Activated naive CD4-positive, alpha-beta T cell treated with anti-CD3 and anti-CD28 coated beads for 36 hours (primary cell): Measurements from ENCODE around the gene IRX6. TPM values are rescaled to one million over a fixed set of nuclear protein-coding genes. Genes with fewer than 3 reads are reported as not detected.

Source experiments
- CTCF ChIA-PET: fragments of 350-600 bp; sonication (Branson Sonifier 250); formaldehyde crosslinking; loops from one replicate; lab custom pipeline; 2021; ENCODE audit warnings: antibody characterized with exemption; lab: Charles Lee
- DNase-seq: peaks from one replicate; pipeline ENCODE4 v3.0.0-alpha.2; 2020
- H3K27ac Mint-ChIP-seq: one replicate; pipeline ENCODE4 v1.8.0; 2021; ENCODE audit warnings: mild to moderate bottlenecking, mixed read lengths
- H3K27me3 Mint-ChIP-seq: one replicate; pipeline ENCODE4 v1.8.0; 2021; ENCODE audit warnings: low read depth, mixed read lengths
- H3K36me3 Mint-ChIP-seq: one replicate; pipeline ENCODE4 v1.8.0; 2021; ENCODE audit warnings: low read depth, mixed read lengths
- H3K4me1 Mint-ChIP-seq: one replicate; pipeline ENCODE4 v1.8.0; 2021; ENCODE audit warnings: low read depth, mixed read lengths
- H3K4me3 Mint-ChIP-seq: one replicate; pipeline ENCODE4 v1.8.0; 2021; ENCODE audit warnings: mild to moderate bottlenecking, moderate library complexity, mixed read lengths
- H3K9me3 Mint-ChIP-seq: one replicate; pipeline ENCODE4 v1.8.0; 2021; ENCODE audit warnings: mixed read lengths
- intact Hi-C: fragments of 100-400 bp; cut with micrococcal nuclease; formaldehyde crosslinking; loops from one replicate; pipeline ENCODE4 v1.15.1; 2023
- total RNA-seq, 2 experiments: library from RNA; stranded (reverse); gene quantifications; one replicate each; pipeline ENCODE4 v1.2.3, GENCODE V29; 2021

IRX6 gene
- total RNA-seq, 2 experiments from 2014 or later, result not detected

GRCh38 chr16:55350984-55351383, 27.0 kb downstream of the IRX6 start:
- intact Hi-C loops, result no loop called here

GRCh38 chr16:55351936-55352335, 27.9 kb downstream of the IRX6 start:
- Mint-ChIP-seq H3K4me1 (no peaks in the 10 kb centered on the region), H3K27ac (no peak overlapping the region), H3K9me3 (no peaks in the 10 kb centered on the region), H3K36me3 (no peaks in the 10 kb centered on the region), H3K4me3 (no peak overlapping the region), H3K27me3 (peaks cover 17% of the 10 kb centered on the region)
- DNase-seq, result no peak
- intact Hi-C loops, result no loop called here
- CTCF ChIA-PET, result no interaction called here

More at GRCh38 chr16:55350984-55351383, 27.0 kb downstream of the IRX6 start:
- CTCF ChIA-PET, result no interaction called here
- no peaks in the 10 kb centered on the region for H3K9me3 Mint-ChIP-seq
- H3K4me3 Mint-ChIP-seq, result no peak overlapping the region
- no peaks in the 10 kb centered on the region for H3K36me3 Mint-ChIP-seq
- no peaks in the 10 kb centered on the region for H3K4me1 Mint-ChIP-seq
- H3K27me3 Mint-ChIP-seq, result peaks cover 18% of the 10 kb centered on the region
- no peak overlapping the region for H3K27ac Mint-ChIP-seq
- no peak for DNase-seq

- H3K27me3 Mint-ChIP-seq, result peaks cover 11% of the 10 kb centered on the region
- CTCF ChIA-PET, result no interaction called here
- intact Hi-C loops, result no loop called here
- no peaks in the 10 kb centered on the region for H3K36me3 Mint-ChIP-seq
- no peaks in the 10 kb centered on the region for H3K4me1 Mint-ChIP-seq
- H3K27ac Mint-ChIP-seq, result no peak overlapping the region
- no peak for DNase-seq
- no peak overlapping the region for H3K4me3 Mint-ChIP-seq
- H3K9me3 Mint-ChIP-seq, result no peaks in the 10 kb centered on the region
These were observed 33.2 kb downstream of the IRX6 start for GRCh38 chr16:55357241-55357640.

- CTCF ChIA-PET, result no interaction called here
- no peaks in the 10 kb centered on the region for H3K36me3 Mint-ChIP-seq
- no peak for DNase-seq
- no peaks in the 10 kb centered on the region for H3K9me3 Mint-ChIP-seq
- intact Hi-C loops, result no loop called here
- H3K27ac Mint-ChIP-seq, result no peak overlapping the region
- H3K27me3 Mint-ChIP-seq, result peaks cover 11% of the 10 kb centered on the region
- H3K4me3 Mint-ChIP-seq, result no peak overlapping the region
- H3K4me1 Mint-ChIP-seq, result no peaks in the 10 kb centered on the region
These were observed 35.9 kb downstream of the IRX6 start for GRCh38 chr16:55359946-55360345.

- Mint-ChIP-seq H3K27me3 (peaks cover 21% of the 10 kb centered on the region), H3K4me3 (no peak overlapping the region), H3K27ac (no peak overlapping the region), H3K36me3 (no peaks in the 10 kb centered on the region), H3K4me1 (no peaks in the 10 kb centered on the region), H3K9me3 (no peaks in the 10 kb centered on the region)
- CTCF ChIA-PET, result no interaction called here
- no peak for DNase-seq
- intact Hi-C loops, result no loop called here
These were observed 40.8 kb downstream of the IRX6 start for GRCh38 chr16:55364811-55365210.

GRCh38 chr16:55367301-55367811, 43.4 kb downstream of the IRX6 start:
- H3K27ac Mint-ChIP-seq, result no peak overlapping the region
- H3K4me1 Mint-ChIP-seq, result peaks cover 1% of the 10 kb centered on the region
- no peak overlapping the region for H3K4me3 Mint-ChIP-seq
- intact Hi-C loops, result no loop called here
- H3K36me3 Mint-ChIP-seq, result no peaks in the 10 kb centered on the region
- no peaks in the 10 kb centered on the region for H3K9me3 Mint-ChIP-seq
- peaks cover 40% of the 10 kb centered on the region for H3K27me3 Mint-ChIP-seq
- CTCF ChIA-PET, result no interaction called here
- DNase-seq, result no peak

- intact Hi-C loops, result no loop called here
- Mint-ChIP-seq H3K27me3 (peaks cover 47% of the 10 kb centered on the region), H3K36me3 (no peaks in the 10 kb centered on the region), H3K4me1 (peaks cover 1% of the 10 kb centered on the region), H3K4me3 (no peak overlapping the region), H3K9me3 (no peaks in the 10 kb centered on the region), H3K27ac (no peak overlapping the region)
- DNase-seq, result no peak
- CTCF ChIA-PET, result no interaction called here
These were observed 44.0 kb downstream of the IRX6 start for GRCh38 chr16:55367866-55368603.

GRCh38 chr16:55369151-55369550, 45.1 kb downstream of the IRX6 start:
- no peak for DNase-seq
- H3K36me3 Mint-ChIP-seq, result no peaks in the 10 kb centered on the region
- CTCF ChIA-PET, result no interaction called here
- H3K9me3 Mint-ChIP-seq, result no peaks in the 10 kb centered on the region
- intact Hi-C loops, result no loop called here
- H3K4me3 Mint-ChIP-seq, result no peak overlapping the region
- H3K4me1 Mint-ChIP-seq, result peaks cover 1% of the 10 kb centered on the region
- H3K27me3 Mint-ChIP-seq, result peaks cover 51% of the 10 kb centered on the region
- H3K27ac Mint-ChIP-seq, result no peak overlapping the region

GRCh38 chr16:55370762-55371482, 46.9 kb downstream of the IRX6 start:
- peaks cover 47% of the 10 kb centered on the region for H3K27me3 Mint-ChIP-seq
- intact Hi-C loops, result loop anchor here (5.0 kb wide), 1 partner anchor 434 kb away; no protein-coding TSS in a partner anchor
- CTCF ChIA-PET, result interaction anchor here (0.5 to 0.6 kb wide), 2 partner anchors 21 to 527 kb away, joined by 3 to 4 read pairs; no protein-coding TSS in a partner anchor
- H3K4me1 Mint-ChIP-seq, result peaks cover 1% of the 10 kb centered on the region
- H3K9me3 Mint-ChIP-seq, result no peaks in the 10 kb centered on the region
- H3K36me3 Mint-ChIP-seq, result no peaks in the 10 kb centered on the region
- H3K27ac Mint-ChIP-seq, result no peak overlapping the region
- no peak overlapping the region for H3K4me3 Mint-ChIP-seq
- peak; percentile 37 for DNase-seq

GRCh38 chr16:55372792-55373488, 48.9 kb downstream of the IRX6 start:
- DNase-seq, result no peak
- Mint-ChIP-seq H3K27me3 (peaks cover 42% of the 10 kb centered on the region), H3K4me1 (peaks cover 1% of the 10 kb centered on the region), H3K4me3 (no peak overlapping the region), H3K9me3 (no peaks in the 10 kb centered on the region), H3K36me3 (no peaks in the 10 kb centered on the region), H3K27ac (no peak overlapping the region)
- CTCF ChIA-PET, result no interaction called here
- intact Hi-C loops, result loop anchor here (5.0 kb wide), 1 partner anchor 436 kb away; no protein-coding TSS in a partner anchor

- peaks cover 39% of the 10 kb centered on the region for H3K27me3 Mint-ChIP-seq
- H3K4me1 Mint-ChIP-seq, result peaks cover 1% of the 10 kb centered on the region
- DNase-seq, result no peak
- intact Hi-C loops, result loop anchor here (5.0 kb wide), 1 partner anchor 436 kb away; no protein-coding TSS in a partner anchor
- CTCF ChIA-PET, result no interaction called here
- H3K27ac Mint-ChIP-seq, result no peak overlapping the region
- no peaks in the 10 kb centered on the region for H3K9me3 Mint-ChIP-seq
- H3K36me3 Mint-ChIP-seq, result no peaks in the 10 kb centered on the region
- H3K4me3 Mint-ChIP-seq, result no peak overlapping the region
These were observed 49.5 kb downstream of the IRX6 start for GRCh38 chr16:55373489-55373832.

GRCh38 chr16:55376045-55376444, 52.0 kb downstream of the IRX6 start:
- Mint-ChIP-seq H3K27me3 (peaks cover 31% of the 10 kb centered on the region), H3K36me3 (no peaks in the 10 kb centered on the region), H3K9me3 (no peaks in the 10 kb centered on the region), H3K27ac (no peak overlapping the region), H3K4me3 (no peak overlapping the region), H3K4me1 (no peaks in the 10 kb centered on the region)
- DNase-seq, result no peak
- intact Hi-C loops, result no loop called here
- CTCF ChIA-PET, result no interaction called here
